Stomach (tissue), 4 donors: Measurements from ENCODE around the gene GRK6.

Source experiments
- EP300 ChIP-seq: sonication (generic); formaldehyde crosslinking; IDR thresholded peaks from one replicate; pipeline ENCODE4 v1.6.1; 2017; ENCODE audit warnings: antibody characterized with exemption
- POLR2A ChIP-seq, 4 donors: fragments of 450-650 bp; IDR thresholded peaks; one replicate each; pipeline ENCODE4 v1.6.1; 2016; ENCODE audit warnings: antibody characterized with exemption in 4 of 4, control low read depth in 2 of 4, mild to moderate bottlenecking in 1 of 4, moderate library complexity in 1 of 4
- TF ChIP-seq, protein P1 (sequence below), 7 experiments: fragments of 450-650 bp in 4 of 7; fragments of 200-600 bp in 3 of 7; sonication (generic) in 3 of 7; IDR thresholded peaks; one replicate each; pipeline ENCODE4 v1.5.1; 2016 to 2019; ENCODE audit warnings: antibody characterized with exemption in 7 of 7, control low read depth in 2 of 7, mild to moderate bottlenecking in 1 of 7

DNA sequence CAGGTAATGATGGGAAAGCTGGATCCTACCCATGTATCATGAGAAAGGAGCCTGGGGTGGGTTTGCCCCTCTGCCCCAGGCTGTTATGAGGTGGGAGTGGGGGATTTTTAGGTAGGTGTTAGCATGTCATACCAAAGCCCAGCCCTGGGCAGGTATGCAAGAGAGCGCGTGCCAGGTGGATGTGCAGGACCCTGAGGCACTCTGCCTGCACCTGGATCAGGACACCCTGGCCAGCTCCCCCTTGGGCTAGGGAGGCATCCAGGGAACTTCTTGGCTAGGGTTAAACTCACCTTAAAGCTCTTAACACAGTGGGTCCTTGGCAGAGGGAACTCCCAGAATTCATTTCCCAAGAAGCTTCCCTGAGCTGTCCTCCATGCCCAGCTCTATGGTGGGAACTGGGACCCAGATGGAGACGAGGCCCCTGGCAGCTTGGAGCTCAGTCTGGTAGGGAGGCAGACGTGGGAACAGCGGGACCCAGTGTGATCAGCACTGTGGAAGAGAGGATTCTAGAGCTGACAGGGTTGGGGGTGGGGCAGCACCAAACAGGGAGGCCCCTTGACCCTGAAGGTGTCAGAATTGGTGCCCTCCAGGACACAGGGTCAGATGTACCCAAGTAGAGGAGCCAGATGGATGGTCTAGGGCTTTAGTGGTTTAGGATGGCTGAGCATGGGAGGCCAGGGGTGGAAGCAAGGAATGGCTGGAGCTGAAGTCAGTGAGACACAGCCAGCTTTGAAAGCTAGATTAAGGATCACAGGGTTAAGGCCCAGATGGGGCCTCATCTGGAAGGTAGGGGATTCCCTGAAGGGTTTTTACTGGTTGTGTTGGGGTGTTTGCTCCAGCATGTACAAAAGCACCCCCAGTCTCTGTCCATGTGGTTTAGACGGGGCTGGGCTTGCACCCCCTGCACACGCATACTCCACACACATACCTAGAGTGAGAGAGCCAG, 17.9 kb downstream of the GRK6 start:
- TF ChIP-seq, protein P1, sequence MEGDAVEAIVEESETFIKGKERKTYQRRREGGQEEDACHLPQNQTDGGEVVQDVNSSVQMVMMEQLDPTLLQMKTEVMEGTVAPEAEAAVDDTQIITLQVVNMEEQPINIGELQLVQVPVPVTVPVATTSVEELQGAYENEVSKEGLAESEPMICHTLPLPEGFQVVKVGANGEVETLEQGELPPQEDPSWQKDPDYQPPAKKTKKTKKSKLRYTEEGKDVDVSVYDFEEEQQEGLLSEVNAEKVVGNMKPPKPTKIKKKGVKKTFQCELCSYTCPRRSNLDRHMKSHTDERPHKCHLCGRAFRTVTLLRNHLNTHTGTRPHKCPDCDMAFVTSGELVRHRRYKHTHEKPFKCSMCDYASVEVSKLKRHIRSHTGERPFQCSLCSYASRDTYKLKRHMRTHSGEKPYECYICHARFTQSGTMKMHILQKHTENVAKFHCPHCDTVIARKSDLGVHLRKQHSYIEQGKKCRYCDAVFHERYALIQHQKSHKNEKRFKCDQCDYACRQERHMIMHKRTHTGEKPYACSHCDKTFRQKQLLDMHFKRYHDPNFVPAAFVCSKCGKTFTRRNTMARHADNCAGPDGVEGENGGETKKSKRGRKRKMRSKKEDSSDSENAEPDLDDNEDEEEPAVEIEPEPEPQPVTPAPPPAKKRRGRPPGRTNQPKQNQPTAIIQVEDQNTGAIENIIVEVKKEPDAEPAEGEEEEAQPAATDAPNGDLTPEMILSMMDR (IDR thresholded peaks at IDR 0.05): no peak
- TF ChIP-seq POLR2A (IDR thresholded peaks at IDR 0.05): no peak
- no peak for TF ChIP-seq EP300
